HG03139 (cell line): ENCODE results near the gene ZNF185.

Experiments
- ATAC-seq: cut with Tn5 transposase; IDR thresholded peaks from one replicate; pipeline ENCODE4 v1.9.1; 2021; ENCODE audit not compliant: unreplicated experiment

The ZNF185 gene

DNA sequence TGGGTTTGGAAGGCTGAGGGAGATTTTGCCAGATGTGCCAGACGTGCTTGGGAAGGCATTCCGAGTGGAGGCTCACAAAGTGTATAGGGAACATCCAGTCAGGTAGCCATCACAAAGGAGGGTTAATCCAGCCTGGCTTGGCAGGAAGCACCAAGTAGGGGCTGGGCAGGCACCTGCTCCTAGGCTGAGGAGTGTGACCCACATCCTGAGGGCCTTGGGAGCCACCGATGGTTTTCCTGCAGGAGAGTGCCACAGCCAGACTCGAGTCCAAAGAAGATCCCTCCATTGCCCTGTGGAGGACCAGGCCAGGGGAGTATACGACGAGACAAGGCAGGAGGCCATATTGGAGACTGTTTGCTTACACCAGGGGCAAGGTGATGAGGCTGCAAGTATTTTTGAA, 48.8 kb downstream of the ZNF185 start:
- ATAC-seq: no peak
